HG03460 (cell line): ENCODE measurements around the gene GPR183.

ENCODE experiments used
- ATAC-seq: cut with Tn5 transposase; IDR thresholded peaks from one replicate; pipeline ENCODE4 v1.9.1; 2021; ENCODE audit not compliant: unreplicated experiment

Gene GPR183

DNA sequence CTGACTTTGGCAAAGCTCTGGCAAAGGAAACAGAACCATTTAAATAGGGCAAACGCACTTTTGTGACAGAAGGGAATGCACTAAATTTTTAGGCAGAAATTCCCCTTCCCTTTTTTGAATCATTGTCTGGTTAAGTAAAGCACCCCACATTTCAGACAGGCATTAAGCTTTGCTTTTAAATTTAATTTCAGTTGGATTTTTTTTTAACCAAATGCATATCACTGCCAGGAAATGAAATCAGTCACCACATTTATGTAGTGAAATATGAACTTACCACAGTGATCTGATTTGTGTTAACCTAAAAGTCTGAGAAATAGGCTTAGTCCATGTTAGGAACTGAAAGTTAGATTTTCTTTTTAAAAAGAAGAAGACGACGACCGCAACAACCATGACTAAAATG lies 10.8 kb downstream of the GPR183 start:
- peak; percentile 48 for ATAC-seq

DNA sequence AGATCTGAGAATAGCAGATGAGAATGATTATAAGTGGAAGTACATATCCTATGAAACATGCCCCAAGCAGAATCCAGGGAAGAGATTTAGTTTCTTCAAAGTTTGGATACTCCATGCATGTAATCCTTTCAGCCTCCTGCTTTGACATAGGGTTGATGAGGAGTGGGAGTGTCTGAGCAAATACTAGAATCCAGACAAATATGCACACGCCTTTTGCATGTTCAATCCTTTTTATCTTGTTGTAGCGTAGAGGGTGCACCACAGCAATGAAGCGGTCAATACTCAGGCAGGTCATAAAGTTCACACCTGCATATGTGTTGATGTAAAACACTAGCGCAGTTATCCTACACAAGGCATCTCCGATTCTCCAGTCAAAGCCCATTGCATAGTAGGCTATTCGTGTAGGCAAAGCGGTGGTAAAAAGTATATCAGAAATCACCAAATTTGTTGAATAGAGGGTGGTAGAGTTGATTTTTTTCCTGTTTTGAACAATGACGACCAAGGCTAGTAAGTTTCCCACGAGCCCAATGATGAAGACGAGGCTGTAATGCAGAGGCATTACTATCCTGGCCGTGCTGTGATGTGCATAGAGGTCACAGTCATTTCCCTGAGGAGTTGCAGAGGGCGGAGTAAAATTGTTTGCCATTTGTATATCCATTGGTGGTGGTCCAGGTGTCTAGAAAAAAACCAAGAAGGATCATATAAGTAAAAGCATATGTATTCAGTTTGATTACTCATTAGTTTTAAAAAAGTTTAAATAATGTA lies 11.5 kb downstream of the GPR183 start:
- ATAC-seq, result no peak

DNA sequence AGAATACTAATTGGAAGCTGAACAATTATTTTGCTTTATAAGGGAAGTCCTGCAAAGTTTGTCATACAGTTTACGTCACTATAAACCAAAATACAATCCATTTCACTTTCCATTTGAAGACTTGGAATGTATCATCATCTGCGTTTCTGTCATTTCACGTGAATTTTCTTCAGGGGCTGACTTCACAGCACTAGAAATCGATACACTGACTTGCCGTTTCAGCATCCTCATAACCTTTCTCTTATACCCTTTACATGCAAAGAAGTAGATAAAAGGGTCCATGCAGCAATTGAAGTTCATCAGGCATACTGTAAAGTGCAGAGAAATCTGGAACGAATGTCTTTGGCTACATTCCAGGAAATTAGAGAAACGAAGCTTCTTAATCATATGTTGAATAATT lies 12.2 kb downstream of the GPR183 start:
- ATAC-seq, result no peak

DNA sequence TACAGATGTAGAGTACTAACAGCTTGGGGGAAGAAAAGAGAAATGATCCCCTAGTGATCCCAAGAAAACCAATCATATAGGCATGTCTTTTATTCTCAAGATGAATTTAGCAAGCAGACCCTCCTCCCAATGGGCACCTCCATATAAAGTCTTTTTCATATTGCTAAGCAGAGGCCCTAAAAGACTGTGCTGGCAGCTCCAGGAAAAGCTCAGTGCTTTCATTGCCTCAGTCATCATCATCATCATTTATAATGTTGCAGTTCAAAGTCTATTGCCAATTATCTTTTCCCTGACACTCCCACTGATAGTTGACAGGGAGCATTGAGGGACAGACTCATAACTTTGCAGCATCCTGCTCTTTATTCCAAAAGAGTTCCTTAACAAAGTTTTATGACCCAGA lies 13.0 kb downstream of the GPR183 start:
- ATAC-seq, result no peak

DNA sequence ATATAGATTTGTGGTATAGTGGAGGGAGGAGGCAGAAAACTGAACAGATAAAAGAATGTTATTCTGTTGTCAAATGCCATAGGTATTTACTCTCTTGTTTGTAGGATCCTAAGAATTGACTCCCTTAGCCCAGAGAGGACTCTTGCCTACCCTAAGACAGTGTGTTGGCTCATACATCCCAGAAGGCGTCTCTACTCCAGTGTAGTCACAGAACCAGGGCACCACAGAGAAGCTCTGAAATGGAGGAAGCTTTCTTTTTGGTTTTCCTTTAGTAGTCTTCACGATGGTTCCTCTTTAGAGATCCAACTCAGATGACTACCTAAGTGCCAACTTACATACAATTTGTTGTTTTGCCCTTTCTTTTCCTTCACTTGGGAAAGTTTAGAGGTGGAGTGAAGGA lies 14.0 kb downstream of the GPR183 start:
- no peak for ATAC-seq

DNA sequence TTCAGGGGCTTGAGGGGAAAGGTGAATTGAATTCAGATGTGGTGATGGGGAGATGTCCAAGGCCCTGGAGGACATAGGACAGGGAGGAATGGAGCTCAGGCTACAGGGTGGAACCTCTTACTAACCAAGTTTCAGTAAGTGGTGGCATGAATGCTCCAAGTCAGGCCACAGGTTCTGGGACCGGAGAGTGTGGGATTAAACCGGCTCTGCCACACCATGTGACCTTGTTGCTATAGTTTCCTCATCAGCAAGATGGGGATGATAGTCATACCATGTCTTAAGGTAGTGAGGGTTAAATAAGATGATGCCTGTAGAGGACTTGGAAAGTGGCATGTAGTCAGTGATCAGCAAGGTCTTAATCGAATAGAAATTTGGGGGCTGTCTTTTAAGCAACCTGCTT lies 16.3 kb downstream of the GPR183 start:
- ATAC-seq, result no peak

- no peak for ATAC-seq
These were observed 17.4 kb downstream of the GPR183 start for GRCh38 chr13:99289674-99290337.

DNA sequence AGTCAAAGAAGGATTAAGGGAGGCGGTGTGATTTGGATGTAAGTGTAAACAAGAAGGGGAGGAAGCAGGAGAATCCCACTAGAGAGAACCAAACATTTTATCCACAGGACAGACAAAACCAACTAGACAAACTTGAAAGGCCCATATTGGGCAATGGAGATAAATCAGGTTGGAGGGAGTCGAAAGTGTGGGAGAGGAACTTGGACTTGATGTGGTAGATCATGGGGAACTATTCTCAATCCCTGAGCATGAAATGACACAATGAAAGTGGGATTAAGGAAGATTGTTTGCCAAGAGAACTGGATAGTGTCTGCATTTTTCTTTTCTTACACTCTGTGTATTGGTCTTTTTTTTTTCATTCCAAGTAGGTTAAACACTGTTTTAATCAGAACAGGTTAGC lies 17.9 kb downstream of the GPR183 start:
- no peak for ATAC-seq

- ATAC-seq, result peak; percentile 92
These were observed 19.1 kb downstream of the GPR183 start for GRCh38 chr13:99288089-99288488.

GRCh38 chr13:99287551-99287950 lies 19.6 kb downstream of the GPR183 start:
- no peak for ATAC-seq

DNA sequence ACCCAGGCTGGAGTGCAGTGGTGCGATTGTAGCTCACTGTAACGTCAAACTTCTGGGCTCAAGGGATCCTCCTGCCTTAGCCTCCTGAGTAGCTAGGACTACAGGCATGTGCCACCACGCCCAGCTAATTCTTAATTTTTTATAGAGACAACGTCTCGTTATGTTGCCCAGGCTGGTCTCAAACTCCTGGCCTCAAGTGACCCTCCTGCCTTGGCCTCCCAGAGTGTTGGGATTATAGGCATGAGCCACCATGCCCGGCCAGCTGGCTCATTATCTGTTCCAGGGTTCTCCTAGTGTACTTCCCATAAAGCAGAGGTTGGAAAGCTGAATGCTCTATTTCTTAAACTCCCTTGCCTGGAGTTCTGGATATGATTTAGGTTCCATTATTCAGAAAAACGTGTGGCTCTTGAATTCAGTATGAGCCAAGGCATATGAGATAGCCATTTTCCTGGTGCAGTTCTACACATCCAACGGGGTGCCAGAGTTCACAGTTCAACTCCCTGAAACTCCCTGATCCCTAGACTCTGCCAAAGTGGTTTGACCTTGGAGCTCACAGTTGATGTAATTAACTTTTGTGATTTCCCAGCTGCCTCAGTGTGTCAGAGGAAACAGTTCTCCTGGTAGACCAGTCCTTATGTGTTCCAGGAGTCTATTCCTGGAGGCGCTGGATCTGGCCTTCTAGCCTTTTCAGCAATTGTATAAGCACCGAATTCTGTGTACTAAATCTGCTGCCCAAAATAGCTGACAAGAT lies 21.6 kb downstream of the GPR183 start:
- no peak for ATAC-seq

DNA sequence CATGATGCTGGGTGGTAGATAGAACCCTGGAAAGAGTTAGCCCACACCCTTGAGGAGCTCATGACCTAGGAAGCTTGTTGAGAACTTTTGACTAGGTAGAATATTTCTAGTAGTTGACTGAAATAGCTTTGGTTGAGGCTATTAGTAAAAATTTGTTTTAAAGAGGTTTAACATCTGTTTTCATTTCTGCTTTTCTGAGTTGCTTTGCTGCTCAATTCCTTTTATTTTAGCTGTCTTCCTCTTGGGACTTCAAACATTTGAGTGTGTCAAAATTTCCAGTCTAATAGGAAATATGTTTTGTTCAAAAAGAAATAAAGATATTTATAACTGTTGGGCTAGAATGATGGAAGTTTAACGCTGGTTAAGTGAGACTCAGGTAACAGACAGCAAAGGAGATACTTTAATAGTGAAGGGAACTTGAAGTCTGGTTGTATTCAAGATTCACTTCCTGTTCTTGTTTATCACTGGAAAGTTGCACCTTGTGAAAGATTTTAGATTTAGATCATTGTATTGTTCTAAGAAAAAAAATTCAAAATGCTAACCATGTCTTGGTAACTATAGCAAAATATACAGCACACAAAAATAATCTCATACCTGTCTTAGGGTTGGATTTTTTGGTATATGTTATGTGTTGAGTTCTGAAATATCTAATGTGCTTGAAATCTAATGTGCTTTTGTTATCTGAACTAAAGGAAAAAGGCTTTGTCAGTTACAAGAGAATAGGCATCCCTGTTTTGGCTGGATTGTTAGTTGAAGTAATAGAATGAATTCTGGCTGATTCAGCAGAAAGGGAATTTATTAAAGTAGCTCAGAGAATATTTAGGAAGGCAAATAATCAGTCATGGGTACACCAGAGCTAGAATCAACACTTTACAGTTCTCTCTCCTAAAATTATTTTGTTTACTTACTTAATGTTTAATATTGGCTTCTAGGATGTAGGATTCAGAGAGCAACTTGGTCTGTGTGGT lies 24.7 kb downstream of the GPR183 start:
- ATAC-seq, result peak; percentile 59

DNA sequence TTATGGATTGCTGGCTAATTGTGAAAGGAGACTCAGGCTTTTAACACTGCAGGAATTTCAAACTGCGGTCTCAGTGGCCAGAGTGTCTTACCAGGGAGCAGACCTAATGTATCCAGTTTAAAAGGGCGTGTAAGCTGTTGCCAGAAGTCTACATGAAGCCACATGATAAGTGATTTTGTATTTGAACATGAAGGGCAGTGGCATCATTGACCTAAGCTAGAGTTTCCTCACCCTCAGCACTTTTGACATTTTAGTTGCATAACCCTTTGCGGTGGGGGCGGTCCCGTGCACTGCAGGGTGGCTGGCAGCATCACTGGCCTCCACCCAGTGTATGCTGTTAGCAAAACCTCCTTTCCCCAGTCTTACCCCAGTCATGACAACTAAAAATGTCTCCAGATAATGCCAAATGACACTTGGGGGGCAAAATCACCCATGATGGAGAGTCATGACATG lies 25.4 kb downstream of the GPR183 start:
- peak; percentile 69 for ATAC-seq

DNA sequence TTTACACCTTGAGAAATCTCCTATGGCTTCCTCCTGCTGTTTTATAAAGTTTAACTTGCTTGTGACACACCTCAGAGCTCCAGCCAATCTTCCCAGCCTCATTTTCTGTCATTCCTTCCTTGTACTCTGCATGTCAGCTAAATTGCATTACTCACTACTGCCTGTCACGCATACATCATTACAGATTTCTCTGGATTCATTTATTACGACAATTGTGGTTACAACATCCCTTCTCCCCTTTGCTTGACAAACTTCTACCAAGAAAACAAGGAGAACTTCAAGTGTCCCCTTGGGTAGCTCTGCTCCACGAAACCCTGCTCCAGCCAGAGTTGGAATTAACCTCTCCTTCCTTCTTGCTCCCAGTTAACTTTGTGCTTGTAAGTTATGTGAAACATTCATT lies 27.0 kb downstream of the GPR183 start:
- no peak for ATAC-seq

DNA sequence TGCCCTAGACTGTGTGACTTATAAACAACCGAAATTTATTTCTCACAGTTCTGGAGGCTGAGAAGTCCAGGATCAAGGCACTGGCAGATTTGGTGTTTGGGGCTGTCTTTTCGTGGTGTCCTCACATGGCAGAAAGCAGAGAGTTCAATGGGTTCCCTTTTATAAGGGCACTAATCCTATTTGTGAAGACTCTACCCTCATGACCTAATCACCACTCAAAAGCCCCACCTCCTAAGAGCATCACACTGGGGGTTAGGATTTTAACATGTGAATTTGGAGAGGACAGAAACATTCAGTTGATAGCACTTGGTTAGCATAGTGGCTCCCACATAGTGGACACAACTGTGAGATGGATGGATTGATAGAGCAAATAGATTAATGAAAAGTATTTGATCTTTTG lies 27.6 kb downstream of the GPR183 start:
- no peak for ATAC-seq

DNA sequence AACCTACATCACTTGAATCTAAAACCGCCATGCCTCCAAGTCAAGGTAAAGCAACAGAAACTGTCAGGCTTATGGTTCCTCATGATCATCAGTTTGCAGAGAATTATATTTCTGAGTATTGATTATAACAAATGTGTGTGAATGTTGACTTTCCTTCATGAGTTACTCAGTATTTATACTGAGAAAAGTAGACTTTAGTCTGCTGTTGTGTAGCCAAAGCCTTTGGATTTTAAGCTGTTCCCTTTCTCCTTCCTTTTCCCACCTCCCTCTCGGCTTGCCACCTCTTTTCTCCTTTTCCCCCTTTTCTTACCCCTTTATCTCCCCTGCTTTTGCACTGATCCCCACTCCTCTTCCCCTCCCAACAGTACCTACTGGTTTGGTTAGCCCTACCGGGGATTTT lies 28.4 kb downstream of the GPR183 start:
- no peak for ATAC-seq

- no peak for ATAC-seq
These were observed 29.0 kb downstream of the GPR183 start for GRCh38 chr13:99278200-99278599.

DNA sequence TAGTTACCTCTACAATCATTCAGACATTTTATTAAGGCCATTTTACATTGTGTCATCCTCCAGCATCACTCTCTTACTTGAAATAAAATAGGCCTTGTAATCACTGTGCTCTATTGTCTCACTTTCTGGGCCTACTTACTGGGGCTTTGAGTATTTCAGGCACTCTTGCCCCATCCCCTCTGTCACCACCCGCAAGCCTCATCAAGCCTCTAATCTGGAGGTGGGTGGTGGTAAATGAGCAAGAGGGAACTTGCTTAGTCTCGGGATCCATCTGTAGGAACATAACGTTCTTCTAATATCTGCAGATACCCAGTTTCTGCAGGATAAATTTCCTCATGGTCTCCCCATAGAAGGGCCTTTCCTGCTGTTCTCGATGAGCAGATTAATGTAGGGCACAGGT lies 29.6 kb downstream of the GPR183 start:
- no peak for ATAC-seq

- no peak for ATAC-seq
These were observed 30.5 kb downstream of the GPR183 start for GRCh38 chr13:99276706-99277105.

GRCh38 chr13:99275093-99275469 lies 32.1 kb downstream of the GPR183 start:
- no peak for ATAC-seq

DNA sequence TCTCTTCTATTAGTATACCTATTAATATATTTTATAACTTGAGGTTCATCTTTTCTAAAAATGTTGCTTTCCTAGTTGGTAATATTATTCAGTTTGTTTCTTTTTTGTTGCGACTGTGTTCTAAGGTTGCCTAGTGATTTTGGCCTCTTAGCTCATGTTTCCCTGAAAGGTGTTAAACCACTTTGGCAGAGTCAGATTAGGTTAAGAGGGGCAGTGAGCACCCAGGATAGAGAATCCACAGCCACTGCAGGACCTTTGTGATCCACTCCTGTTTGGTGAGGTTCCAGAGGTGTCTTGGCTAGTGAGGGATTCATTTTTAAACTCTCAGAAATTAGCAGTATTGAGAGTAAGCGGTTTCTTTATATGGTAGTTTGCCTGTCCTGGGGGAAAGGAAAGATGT lies 34.1 kb downstream of the GPR183 start:
- ATAC-seq, result no peak
